ENCODE measurements around the gene LRFN3. TPM values are rescaled to one million over a fixed set of nuclear protein-coding genes. Genes with fewer than 3 reads are reported as not detected.

Gene LRFN3
- total RNA-seq, 1 experiment from 2014 or later: 20.6 TPM

DNA sequence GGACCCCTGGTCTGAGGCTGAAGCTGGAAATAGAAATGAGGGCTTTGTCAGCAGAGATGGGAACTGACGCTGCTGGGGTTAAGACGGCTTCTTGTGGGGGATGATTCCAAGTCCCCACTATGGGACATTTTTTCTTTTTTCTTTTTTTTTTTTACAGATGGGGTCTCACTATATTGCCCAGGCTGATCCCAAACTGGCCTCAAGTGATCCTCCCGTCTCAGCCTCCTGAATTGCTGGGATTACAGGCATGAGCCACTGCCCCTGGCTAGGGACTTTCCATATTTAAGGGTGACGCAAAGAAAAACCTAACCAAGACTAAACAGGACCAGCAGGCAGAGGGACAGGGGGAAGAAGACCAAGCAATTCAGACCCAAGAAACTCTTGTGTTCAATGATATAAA is 10.0 kb downstream of the LRFN3 start:
- Mint-ChIP-seq H3K4me1 (peaks cover 8% of the 10 kb centered on the region), H3K36me3 (peaks cover 9% of the 10 kb centered on the region), H3K9me3 (no peaks in the 10 kb centered on the region), H3K27me3 (ENCODE audit: low read depth) (no peaks in the 10 kb centered on the region; the same call in 1 of the 2 replicates), H3K4me3 (no peak overlapping the region), H3K27ac (no peak overlapping the region)
- TF ChIP-seq, protein P1, sequence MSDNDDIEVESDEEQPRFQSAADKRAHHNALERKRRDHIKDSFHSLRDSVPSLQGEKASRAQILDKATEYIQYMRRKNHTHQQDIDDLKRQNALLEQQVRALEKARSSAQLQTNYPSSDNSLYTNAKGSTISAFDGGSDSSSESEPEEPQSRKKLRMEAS (CRISPR knock-in tag; IDR thresholded peaks at IDR 0.05): no peak
- no peak for TF ChIP-seq MYBL2 (CRISPR knock-in tag; IDR thresholded peaks at IDR 0.05)
- TF ChIP-seq, protein P2, sequence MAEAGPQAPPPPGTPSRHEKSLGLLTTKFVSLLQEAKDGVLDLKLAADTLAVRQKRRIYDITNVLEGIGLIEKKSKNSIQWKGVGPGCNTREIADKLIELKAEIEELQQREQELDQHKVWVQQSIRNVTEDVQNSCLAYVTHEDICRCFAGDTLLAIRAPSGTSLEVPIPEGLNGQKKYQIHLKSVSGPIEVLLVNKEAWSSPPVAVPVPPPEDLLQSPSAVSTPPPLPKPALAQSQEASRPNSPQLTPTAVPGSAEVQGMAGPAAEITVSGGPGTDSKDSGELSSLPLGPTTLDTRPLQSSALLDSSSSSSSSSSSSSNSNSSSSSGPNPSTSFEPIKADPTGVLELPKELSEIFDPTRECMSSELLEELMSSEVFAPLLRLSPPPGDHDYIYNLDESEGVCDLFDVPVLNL (CRISPR knock-in tag; IDR thresholded peaks at IDR 0.05; ENCODE audit: borderline replicate concordance, low read depth): no peak
- TF ChIP-seq GTF2I (CRISPR knock-in tag; conservative IDR thresholded peaks at IDR 0.05): no peak
- no peak for TF ChIP-seq ZNF121 (CRISPR knock-in tag; IDR thresholded peaks at IDR 0.05)
- TF ChIP-seq FOXP1 (CRISPR knock-in tag; IDR thresholded peaks at IDR 0.05; ENCODE audit: borderline replicate concordance): no peak
- TF ChIP-seq, protein P3, sequence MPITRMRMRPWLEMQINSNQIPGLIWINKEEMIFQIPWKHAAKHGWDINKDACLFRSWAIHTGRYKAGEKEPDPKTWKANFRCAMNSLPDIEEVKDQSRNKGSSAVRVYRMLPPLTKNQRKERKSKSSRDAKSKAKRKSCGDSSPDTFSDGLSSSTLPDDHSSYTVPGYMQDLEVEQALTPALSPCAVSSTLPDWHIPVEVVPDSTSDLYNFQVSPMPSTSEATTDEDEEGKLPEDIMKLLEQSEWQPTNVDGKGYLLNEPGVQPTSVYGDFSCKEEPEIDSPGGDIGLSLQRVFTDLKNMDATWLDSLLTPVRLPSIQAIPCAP (CRISPR knock-in tag; IDR thresholded peaks at IDR 0.05): no peak
- TF ChIP-seq, protein P4, sequence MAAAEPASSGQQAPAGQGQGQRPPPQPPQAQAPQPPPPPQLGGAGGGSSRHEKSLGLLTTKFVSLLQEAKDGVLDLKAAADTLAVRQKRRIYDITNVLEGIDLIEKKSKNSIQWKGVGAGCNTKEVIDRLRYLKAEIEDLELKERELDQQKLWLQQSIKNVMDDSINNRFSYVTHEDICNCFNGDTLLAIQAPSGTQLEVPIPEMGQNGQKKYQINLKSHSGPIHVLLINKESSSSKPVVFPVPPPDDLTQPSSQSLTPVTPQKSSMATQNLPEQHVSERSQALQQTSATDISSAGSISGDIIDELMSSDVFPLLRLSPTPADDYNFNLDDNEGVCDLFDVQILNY (CRISPR knock-in tag; IDR thresholded peaks at IDR 0.05): no peak
- no peak for TF ChIP-seq ZNF671 (CRISPR knock-in tag; IDR thresholded peaks at IDR 0.05)
- TF ChIP-seq NFATC4 (CRISPR knock-in tag; IDR thresholded peaks at IDR 0.05): no peak
- TF ChIP-seq, protein P5, sequence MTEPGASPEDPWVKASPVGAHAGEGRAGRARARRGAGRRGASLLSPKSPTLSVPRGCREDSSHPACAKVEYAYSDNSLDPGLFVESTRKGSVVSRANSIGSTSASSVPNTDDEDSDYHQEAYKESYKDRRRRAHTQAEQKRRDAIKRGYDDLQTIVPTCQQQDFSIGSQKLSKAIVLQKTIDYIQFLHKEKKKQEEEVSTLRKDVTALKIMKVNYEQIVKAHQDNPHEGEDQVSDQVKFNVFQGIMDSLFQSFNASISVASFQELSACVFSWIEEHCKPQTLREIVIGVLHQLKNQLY (CRISPR knock-in tag; IDR thresholded peaks at IDR 0.05): no peak
- no peak for TF ChIP-seq ZNF416 (CRISPR knock-in tag; IDR thresholded peaks at IDR 0.05)
- TF ChIP-seq GABPB1 (CRISPR knock-in tag; IDR thresholded peaks at IDR 0.05): no peak
- TF ChIP-seq, protein P6, sequence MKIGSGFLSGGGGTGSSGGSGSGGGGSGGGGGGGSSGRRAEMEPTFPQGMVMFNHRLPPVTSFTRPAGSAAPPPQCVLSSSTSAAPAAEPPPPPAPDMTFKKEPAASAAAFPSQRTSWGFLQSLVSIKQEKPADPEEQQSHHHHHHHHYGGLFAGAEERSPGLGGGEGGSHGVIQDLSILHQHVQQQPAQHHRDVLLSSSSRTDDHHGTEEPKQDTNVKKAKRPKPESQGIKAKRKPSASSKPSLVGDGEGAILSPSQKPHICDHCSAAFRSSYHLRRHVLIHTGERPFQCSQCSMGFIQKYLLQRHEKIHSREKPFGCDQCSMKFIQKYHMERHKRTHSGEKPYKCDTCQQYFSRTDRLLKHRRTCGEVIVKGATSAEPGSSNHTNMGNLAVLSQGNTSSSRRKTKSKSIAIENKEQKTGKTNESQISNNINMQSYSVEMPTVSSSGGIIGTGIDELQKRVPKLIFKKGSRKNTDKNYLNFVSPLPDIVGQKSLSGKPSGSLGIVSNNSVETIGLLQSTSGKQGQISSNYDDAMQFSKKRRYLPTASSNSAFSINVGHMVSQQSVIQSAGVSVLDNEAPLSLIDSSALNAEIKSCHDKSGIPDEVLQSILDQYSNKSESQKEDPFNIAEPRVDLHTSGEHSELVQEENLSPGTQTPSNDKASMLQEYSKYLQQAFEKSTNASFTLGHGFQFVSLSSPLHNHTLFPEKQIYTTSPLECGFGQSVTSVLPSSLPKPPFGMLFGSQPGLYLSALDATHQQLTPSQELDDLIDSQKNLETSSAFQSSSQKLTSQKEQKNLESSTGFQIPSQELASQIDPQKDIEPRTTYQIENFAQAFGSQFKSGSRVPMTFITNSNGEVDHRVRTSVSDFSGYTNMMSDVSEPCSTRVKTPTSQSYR (CRISPR knock-in tag; IDR thresholded peaks at IDR 0.05): no peak
- no peak for TF ChIP-seq CREM (CRISPR knock-in tag; IDR thresholded peaks at IDR 0.05)
- TF ChIP-seq, protein P7, sequence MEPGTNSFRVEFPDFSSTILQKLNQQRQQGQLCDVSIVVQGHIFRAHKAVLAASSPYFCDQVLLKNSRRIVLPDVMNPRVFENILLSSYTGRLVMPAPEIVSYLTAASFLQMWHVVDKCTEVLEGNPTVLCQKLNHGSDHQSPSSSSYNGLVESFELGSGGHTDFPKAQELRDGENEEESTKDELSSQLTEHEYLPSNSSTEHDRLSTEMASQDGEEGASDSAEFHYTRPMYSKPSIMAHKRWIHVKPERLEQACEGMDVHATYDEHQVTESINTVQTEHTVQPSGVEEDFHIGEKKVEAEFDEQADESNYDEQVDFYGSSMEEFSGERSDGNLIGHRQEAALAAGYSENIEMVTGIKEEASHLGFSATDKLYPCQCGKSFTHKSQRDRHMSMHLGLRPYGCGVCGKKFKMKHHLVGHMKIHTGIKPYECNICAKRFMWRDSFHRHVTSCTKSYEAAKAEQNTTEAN (CRISPR knock-in tag; IDR thresholded peaks at IDR 0.05): no peak
- ChIA-PET CTCF (interaction anchor here (1.0 to 1.2 kb wide), 2 partner anchors 32 to 198 kb away, joined by 3 to 4 read pairs; partner anchors contain the start of gene LIN37), POLR2A (no interaction called here)
- ATAC-seq (no peak), DNase-seq (ENCODE audit: low spot score) (no peak)

DNA sequence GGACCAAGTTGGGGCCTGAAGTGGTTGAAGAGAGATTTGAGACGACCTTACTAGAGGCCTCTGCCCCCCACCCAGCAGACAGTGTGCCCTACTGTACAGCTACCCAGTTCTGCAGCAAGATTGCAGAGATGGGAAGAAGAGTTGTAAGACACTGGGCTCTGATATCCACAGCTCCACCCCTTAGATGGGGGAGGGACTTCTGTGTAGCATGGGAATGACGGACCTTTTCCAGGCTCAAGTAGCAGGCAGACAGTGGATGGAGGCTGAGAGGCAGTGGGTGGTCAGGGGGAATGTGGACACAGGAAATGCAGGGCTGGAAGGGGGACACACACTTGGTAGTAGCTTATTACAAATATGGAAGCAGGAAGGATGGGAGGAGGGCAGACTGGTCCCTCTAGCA is 13.0 kb downstream of the LRFN3 start:
- Mint-ChIP-seq H3K36me3 (peaks cover 1% of the 10 kb centered on the region; the same call in 1 of the 2 replicates), H3K27me3 (ENCODE audit: low read depth) (no peaks in the 10 kb centered on the region; the same call in 1 of the 2 replicates), H3K4me3 (no peak overlapping the region), H3K27ac (no peak overlapping the region; the same call in 1 of the 2 replicates), H3K4me1 (peaks cover 8% of the 10 kb centered on the region), H3K9me3 (no peaks in the 10 kb centered on the region)
- ATAC-seq (no peak), DNase-seq (ENCODE audit: low spot score) (no peak)
- ChIA-PET POLR2A (interaction anchor here (0.7 kb wide), 1 partner anchor 70 kb away, joined by 3 read pairs; no protein-coding TSS in a partner anchor), CTCF (interaction anchor here (1.0 to 1.8 kb wide), 4 partner anchors 45 to 179 kb away, joined by 3 to 6 read pairs (median 3); partner anchors contain the start of gene ALKBH6)
- TF ChIP-seq, protein P8, sequence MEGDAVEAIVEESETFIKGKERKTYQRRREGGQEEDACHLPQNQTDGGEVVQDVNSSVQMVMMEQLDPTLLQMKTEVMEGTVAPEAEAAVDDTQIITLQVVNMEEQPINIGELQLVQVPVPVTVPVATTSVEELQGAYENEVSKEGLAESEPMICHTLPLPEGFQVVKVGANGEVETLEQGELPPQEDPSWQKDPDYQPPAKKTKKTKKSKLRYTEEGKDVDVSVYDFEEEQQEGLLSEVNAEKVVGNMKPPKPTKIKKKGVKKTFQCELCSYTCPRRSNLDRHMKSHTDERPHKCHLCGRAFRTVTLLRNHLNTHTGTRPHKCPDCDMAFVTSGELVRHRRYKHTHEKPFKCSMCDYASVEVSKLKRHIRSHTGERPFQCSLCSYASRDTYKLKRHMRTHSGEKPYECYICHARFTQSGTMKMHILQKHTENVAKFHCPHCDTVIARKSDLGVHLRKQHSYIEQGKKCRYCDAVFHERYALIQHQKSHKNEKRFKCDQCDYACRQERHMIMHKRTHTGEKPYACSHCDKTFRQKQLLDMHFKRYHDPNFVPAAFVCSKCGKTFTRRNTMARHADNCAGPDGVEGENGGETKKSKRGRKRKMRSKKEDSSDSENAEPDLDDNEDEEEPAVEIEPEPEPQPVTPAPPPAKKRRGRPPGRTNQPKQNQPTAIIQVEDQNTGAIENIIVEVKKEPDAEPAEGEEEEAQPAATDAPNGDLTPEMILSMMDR (IDR thresholded peaks at IDR 0.05): no peak
- TF ChIP-seq CBFB (CRISPR knock-in tag; IDR thresholded peaks at IDR 0.05; ENCODE audit: low read depth) (no peak), GTF2I (CRISPR knock-in tag; conservative IDR thresholded peaks at IDR 0.05) (no peak), GRHL2 (CRISPR knock-in tag; IDR thresholded peaks at IDR 0.05; ENCODE audit: insufficient replicate concordance, severe bottlenecking) (no peak)
- TF ChIP-seq, protein P5 (CRISPR knock-in tag; IDR thresholded peaks at IDR 0.05): no peak
- TF ChIP-seq, protein P9, sequence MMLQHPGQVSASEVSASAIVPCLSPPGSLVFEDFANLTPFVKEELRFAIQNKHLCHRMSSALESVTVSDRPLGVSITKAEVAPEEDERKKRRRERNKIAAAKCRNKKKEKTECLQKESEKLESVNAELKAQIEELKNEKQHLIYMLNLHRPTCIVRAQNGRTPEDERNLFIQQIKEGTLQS (CRISPR knock-in tag; conservative IDR thresholded peaks at IDR 0.05): no peak
- TF ChIP-seq, protein P10, sequence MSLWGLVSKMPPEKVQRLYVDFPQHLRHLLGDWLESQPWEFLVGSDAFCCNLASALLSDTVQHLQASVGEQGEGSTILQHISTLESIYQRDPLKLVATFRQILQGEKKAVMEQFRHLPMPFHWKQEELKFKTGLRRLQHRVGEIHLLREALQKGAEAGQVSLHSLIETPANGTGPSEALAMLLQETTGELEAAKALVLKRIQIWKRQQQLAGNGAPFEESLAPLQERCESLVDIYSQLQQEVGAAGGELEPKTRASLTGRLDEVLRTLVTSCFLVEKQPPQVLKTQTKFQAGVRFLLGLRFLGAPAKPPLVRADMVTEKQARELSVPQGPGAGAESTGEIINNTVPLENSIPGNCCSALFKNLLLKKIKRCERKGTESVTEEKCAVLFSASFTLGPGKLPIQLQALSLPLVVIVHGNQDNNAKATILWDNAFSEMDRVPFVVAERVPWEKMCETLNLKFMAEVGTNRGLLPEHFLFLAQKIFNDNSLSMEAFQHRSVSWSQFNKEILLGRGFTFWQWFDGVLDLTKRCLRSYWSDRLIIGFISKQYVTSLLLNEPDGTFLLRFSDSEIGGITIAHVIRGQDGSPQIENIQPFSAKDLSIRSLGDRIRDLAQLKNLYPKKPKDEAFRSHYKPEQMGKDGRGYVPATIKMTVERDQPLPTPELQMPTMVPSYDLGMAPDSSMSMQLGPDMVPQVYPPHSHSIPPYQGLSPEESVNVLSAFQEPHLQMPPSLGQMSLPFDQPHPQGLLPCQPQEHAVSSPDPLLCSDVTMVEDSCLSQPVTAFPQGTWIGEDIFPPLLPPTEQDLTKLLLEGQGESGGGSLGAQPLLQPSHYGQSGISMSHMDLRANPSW (CRISPR knock-in tag; conservative IDR thresholded peaks at IDR 0.05; ENCODE audit: low read depth): no peak

Data from WTC11 (cell line).